Upper lobe of left lung (tissue), 6 donors: ENCODE results near the gene ASCC3. TPM values are rescaled to one million over a fixed set of nuclear protein-coding genes. Genes with fewer than 3 reads are reported as not detected.

Experiments used
- ATAC-seq, 2 donors: fragments of 200-7000 bp; cut with Tn5 transposase; one replicate each; pipeline ENCODE4 v1.9.1; 2022; ENCODE audit warnings: mild to moderate bottlenecking in 2 of 2, moderate library complexity in 2 of 2; ENCODE audit not compliant: low FRiP score in 2 of 2
- DNase-seq, 2 donors: peaks; one replicate each; pipeline ENCODE4 v3.0.0-alpha.2; 2019 to 2020
- H3K27ac ChIP-seq, 4 donors: fragments of 200-600 bp; sonication (generic); one replicate each; pipeline ENCODE4 v1.5.1; 2016 to 2019
- H3K27me3 ChIP-seq, 4 donors: fragments of 200-600 bp; sonication (generic); one replicate each; pipeline ENCODE4 v1.5.1; 2017 to 2019
- H3K36me3 ChIP-seq, 4 donors: fragments of 200-600 bp; sonication (generic); one replicate each; pipeline ENCODE4 v1.5.1; 2016 to 2019
- H3K4me1 ChIP-seq, 4 donors: fragments of 200-600 bp; sonication (generic); one replicate each; pipeline ENCODE4 v1.5.1; 2018 to 2019
- H3K4me3 ChIP-seq, 4 donors: fragments of 200-600 bp; sonication (generic); one replicate each; pipeline ENCODE4 v1.5.1; 2017 to 2019; ENCODE audit warnings: mild to moderate bottlenecking in 2 of 4, moderate library complexity in 1 of 4
- H3K9me3 ChIP-seq, 4 donors: fragments of 200-600 bp; sonication (generic); one replicate each; pipeline ENCODE4 v1.5.1; 2018 to 2019
- CTCF ChIP-seq, 6 experiments: fragments of 450-650 bp in 4 of 6; fragments of 200-600 bp in 2 of 6; sonication (generic) in 2 of 6; IDR thresholded peaks; one replicate each; pipeline ENCODE4 v1.5.1; 2016 to 2019; ENCODE audit warnings: antibody characterized with exemption in 6 of 6
- EP300 ChIP-seq, 4 donors: sonication (generic); formaldehyde crosslinking; IDR thresholded peaks; one replicate each; pipeline ENCODE4 v1.5.1; 2017; ENCODE audit warnings: antibody characterized with exemption in 4 of 4, control low read depth in 2 of 4
- POLR2A ChIP-seq, 4 donors: fragments of 450-650 bp; IDR thresholded peaks; one replicate each; pipeline ENCODE4 v1.5.1; 2016 to 2017; ENCODE audit warnings: antibody characterized with exemption in 4 of 4, mild to moderate bottlenecking in 2 of 4
- POLR2AphosphoS5 ChIP-seq, 2 donors: sonication (generic); formaldehyde crosslinking; IDR thresholded peaks; one replicate each; pipeline ENCODE4 v1.5.1; 2017; ENCODE audit warnings: antibody characterized with exemption in 2 of 2
- WGBS, 2 donors: methylation state at CpG; one replicate each; pipeline ENCODE4 v1.1.5; 2017 to 2018; 5-methylcytosine and 5-hydroxymethylcytosine counted together
- total RNA-seq, 6 donors: library from RNA; depleted of rRNA in 4 of 6; stranded (reverse); fragments of >200 nt in 4 of 6; gene quantifications; one replicate each; pipeline versions ENCODE4 v1.1.0 to v1.2.1, GENCODE V29; 2016 to 2021
- donor health status: DM: no; HTN: no; CAD: no; lungs with moderate emphysema.
- donor health status: DM: no; HTN: yes; CAD: no; lungs with severe emphysema.

The ASCC3 gene
- total RNA-seq, 6 donors from 2014 or later = 18.4 to 52.2 (median 33.9) TPM

DNA sequence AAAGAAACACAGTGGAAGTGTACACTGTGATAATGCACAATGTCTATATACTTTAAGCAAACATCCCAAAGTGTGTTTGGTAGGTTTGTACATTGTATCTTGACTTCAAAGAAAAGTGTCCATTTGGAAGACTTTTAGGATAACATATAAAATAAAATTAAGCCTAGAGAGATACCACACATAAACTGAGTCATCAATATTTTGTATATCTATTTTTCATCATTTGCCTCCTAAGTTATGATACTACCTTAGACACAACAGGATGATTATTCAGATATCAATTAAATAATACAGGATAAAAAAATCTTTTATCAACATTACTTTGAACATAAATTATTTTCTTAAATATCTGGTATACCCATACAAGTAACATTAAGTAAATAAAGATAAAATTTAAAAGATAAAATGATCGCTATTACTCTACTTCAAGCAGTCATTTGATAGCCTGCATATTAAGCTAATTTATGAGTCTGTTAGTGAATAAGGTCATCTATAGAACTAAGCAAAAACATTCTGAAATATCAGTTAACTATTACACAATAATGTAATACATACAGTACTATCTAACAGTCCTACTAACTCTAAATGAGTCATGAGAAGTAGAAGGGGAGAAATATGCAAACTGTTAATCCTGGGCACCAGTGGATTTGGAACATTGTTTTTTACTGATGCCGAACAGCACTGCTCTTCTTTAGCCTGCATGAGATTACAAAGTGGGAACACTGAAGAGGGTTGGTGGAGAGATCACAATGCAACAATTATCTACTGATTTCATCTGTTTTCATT is 258.0 kb downstream of the ASCC3 start:
- no peak for DNase-seq
- no peaks in the 10 kb centered on the region for H3K9me3 ChIP-seq
- no peak for TF ChIP-seq CTCF (IDR thresholded peaks at IDR 0.05)
- TF ChIP-seq POLR2AphosphoS5 (IDR thresholded peaks at IDR 0.05) = no peak
- TF ChIP-seq EP300 (IDR thresholded peaks at IDR 0.05) = no peak
- no peak for TF ChIP-seq POLR2A (IDR thresholded peaks at IDR 0.05)
- ATAC-seq = no peak
- no peak overlapping the region for H3K4me3 ChIP-seq
- WGBS, 2 donors = 95% methylated on average over 2 of the region's 2 CpGs
- H3K27me3 ChIP-seq = no peaks in the 10 kb centered on the region
- no peaks in the 10 kb centered on the region for H3K4me1 ChIP-seq
- H3K27ac ChIP-seq = no peak overlapping the region
- H3K36me3 ChIP-seq = peaks cover 0 to 34% (median 3%) of the 10 kb centered on the region in 4 donors

DNA sequence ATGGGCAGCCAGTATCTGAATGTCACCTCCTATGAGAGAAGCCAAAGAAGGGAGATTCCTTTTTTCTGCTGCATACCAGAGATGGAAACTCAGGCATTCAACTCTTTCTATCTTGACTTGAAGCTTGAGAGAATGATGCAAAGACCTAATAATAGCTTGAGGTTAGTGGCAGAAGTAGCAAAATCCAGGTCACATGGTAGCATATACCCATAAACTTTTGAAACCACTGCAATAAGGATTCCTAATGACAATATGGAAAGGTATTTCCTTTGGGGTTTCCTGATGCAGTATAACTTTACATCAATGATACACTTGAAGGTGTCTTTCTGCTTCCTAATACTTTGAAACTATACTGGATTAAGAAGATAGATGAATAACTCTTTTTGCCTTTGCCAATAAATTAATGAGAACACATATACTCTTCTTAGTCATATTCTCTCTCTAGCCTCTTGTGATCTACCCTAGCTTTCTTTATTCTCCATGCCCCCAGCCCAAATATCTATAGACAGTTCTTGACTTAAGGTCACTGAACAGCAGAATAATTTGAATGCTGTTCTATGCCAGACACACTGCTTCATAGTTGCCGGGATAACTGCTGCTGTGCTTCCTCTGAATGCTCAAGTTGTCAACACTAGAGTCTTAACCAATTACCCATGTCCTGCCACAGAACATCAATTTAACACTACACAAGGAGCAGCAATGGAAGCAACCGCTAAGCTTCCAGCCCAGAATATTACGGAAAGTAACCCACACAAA is 260.9 kb downstream of the ASCC3 start:
- DNase-seq = no peak
- no peak for ATAC-seq
- Histone ChIP-seq H3K9me3 (no peaks in the 10 kb centered on the region), H3K27me3 (no peaks in the 10 kb centered on the region), H3K4me3 (no peak overlapping the region), H3K4me1 (no peaks in the 10 kb centered on the region), H3K27ac (no peak overlapping the region), H3K36me3 (peaks cover 0 to 20% (median 1%) of the 10 kb centered on the region in 4 donors)
- TF ChIP-seq CTCF (IDR thresholded peaks at IDR 0.05) (no peak), POLR2AphosphoS5 (IDR thresholded peaks at IDR 0.05) (no peak), EP300 (IDR thresholded peaks at IDR 0.05) (no peak), POLR2A (IDR thresholded peaks at IDR 0.05) (no peak)
- 99% methylated on average over 3 of the region's 3 CpGs for WGBS, 2 donors

DNA sequence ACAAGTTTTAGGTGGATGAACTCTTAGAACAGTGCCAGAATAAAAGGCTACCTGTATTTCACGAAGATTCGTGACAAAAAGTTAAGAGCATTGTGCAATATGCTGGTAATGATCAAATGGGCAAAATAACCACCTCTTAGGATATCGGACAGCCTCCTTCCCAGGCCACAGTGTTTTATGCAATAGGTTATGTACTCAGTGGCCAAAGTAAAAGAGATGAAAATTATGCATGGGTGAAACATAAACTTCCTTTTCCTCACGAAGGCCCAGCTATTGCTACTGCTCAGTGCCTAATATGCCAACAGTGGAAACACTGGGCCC is 262.8 kb downstream of the ASCC3 start:
- Histone ChIP-seq H3K27ac (no peak overlapping the region), H3K36me3 (peaks cover 0 to 11% (median 1%) of the 10 kb centered on the region in 4 donors), H3K4me1 (no peaks in the 10 kb centered on the region), H3K4me3 (no peak overlapping the region), H3K9me3 (no peaks in the 10 kb centered on the region), H3K27me3 (no peaks in the 10 kb centered on the region)
- ATAC-seq (no peak), DNase-seq (no peak)
- WGBS, 2 donors = 91 to 93% methylated on average over 4 of the region's 4 CpGs
- TF ChIP-seq POLR2A (IDR thresholded peaks at IDR 0.05) (no peak), POLR2AphosphoS5 (IDR thresholded peaks at IDR 0.05) (no peak), CTCF (IDR thresholded peaks at IDR 0.05) (no peak), EP300 (IDR thresholded peaks at IDR 0.05) (no peak)

DNA sequence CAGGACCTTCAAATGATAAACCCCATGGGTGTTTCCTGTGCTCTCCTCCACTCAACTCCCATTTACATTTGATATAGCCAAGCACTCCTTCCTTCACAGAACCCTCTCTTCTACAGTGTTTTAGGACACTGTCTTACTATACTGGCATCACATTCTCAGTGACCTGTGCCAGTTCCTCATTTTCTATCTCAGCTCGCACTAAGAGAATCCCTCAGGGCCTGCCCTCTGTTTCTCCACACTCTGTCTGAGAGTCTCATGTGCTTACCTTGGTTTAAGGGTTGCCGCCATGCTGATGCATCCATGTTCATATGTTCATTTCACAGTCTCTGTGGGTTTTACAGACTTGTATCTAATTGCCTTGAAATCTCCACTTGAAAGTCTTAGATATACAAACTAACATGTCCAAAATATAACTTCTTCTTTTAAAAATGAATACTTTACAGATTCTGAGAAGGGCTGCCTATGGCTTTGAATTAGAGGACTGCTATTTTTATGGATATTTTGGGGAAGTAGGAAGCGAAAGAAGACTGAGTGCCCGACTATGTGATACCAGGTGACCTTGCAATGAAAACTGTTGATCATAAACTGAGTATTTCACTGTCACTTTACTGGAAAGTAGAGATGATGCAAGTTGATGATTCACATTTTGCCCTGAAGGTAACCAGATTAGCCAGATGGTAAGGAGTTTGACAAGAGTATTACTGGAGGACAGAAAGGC is 263.3 kb downstream of the ASCC3 start:
- 78 to 83% methylated on average over 3 of the region's 4 CpGs for WGBS, 2 donors
- TF ChIP-seq EP300 (IDR thresholded peaks at IDR 0.05) = no peak
- TF ChIP-seq POLR2AphosphoS5 (IDR thresholded peaks at IDR 0.05) = no peak
- no peak for TF ChIP-seq POLR2A (IDR thresholded peaks at IDR 0.05)
- no peak for TF ChIP-seq CTCF (IDR thresholded peaks at IDR 0.05)
- Histone ChIP-seq H3K36me3 (peaks cover 0 to 11% (median 1%) of the 10 kb centered on the region in 4 donors), H3K27ac (no peak overlapping the region), H3K9me3 (no peaks in the 10 kb centered on the region), H3K27me3 (no peaks in the 10 kb centered on the region), H3K4me3 (no peak overlapping the region), H3K4me1 (no peaks in the 10 kb centered on the region)
- ATAC-seq = peak in 1 of 2 donors; percentile 53
- DNase-seq = no peak
